Cardiac muscle cell (in vitro differentiated cells and primary cell): Measurements from ENCODE around the gene KCNC2. TPM values are rescaled to one million over a fixed set of nuclear protein-coding genes. Genes with fewer than 3 reads are reported as not detected.
"Not testable (repeated sequence)": the region's sequence is repeated elsewhere in the genome, so short reads cannot be mapped to it uniquely, and the experiment has no call there.

Source experiments
- DNase-seq, 2 donors: peaks; one replicate each; pipeline versions ENCODE4 v3.0.0 to v3.0.0-alpha.2; 2010 to 2017; ENCODE audit warnings: low read depth in 1 of 2, low spot score in 1 of 2
- H3K27ac ChIP-seq: fragments of 200-600 bp; sonication (generic); 2 replicates; pipeline ENCODE4 v1.5.1; 2016
- H3K27me3 ChIP-seq: fragments of 200-600 bp; sonication (generic); 2 replicates; pipeline ENCODE4 v1.6.0; 2016; ENCODE audit warnings: control low read depth
- H3K36me3 ChIP-seq: fragments of 200-600 bp; sonication (generic); 2 replicates; pipeline ENCODE4 v1.5.1; 2016; ENCODE audit warnings: control low read depth
- H3K4me1 ChIP-seq: fragments of 200-600 bp; sonication (generic); 2 replicates; pipeline ENCODE4 v1.8.1; 2017; ENCODE audit warnings: low read depth, mild to moderate bottlenecking, mixed run types
- H3K4me3 ChIP-seq: fragments of 200-600 bp; sonication (generic); 2 replicates; pipeline ENCODE4 v1.5.1; 2016; ENCODE audit warnings: mild to moderate bottlenecking
- H3K9me3 ChIP-seq: fragments of 200-600 bp; sonication (generic); 2 replicates; pipeline ENCODE4 v1.5.1; 2017; ENCODE audit warnings: low read depth, mild to moderate bottlenecking, control low read depth
- polyA plus RNA-seq: library from polyadenylated mRNA; unstranded; fragments of >200 nt; fragmentation: Nextera tagmentation; extraction: Ambion mirVana; gene quantifications from 2 replicates; pipeline ENCODE4 v1.2.1, GENCODE V29; 2016
- total RNA-seq: library from RNA; depleted of rRNA; stranded (reverse); fragments of >200 nt; gene quantifications from 2 replicates; pipeline ENCODE4 v1.2.3, GENCODE V29; 2016
- TF ChIP-seq, protein P1 (sequence below): IDR thresholded peaks from 2 replicates; pipeline ENCODE4 v1.5.1; 2012; ENCODE audit warnings: low read depth, mild to moderate bottlenecking, low read length

KCNC2 gene
- total and polyA plus RNA-seq, 2 experiments from 2014 or later: not detected

GRCh38 chr12:75196865-75197264 is 12.8 kb downstream of the KCNC2 start:
- Histone ChIP-seq H3K27ac (no peak overlapping the region), H3K36me3 (no peaks in the 10 kb centered on the region), H3K4me1 (no peaks in the 10 kb centered on the region), H3K9me3 (no peaks in the 10 kb centered on the region), H3K27me3 (no peaks in the 10 kb centered on the region), H3K4me3 (no peak overlapping the region)
- TF ChIP-seq, protein P1, sequence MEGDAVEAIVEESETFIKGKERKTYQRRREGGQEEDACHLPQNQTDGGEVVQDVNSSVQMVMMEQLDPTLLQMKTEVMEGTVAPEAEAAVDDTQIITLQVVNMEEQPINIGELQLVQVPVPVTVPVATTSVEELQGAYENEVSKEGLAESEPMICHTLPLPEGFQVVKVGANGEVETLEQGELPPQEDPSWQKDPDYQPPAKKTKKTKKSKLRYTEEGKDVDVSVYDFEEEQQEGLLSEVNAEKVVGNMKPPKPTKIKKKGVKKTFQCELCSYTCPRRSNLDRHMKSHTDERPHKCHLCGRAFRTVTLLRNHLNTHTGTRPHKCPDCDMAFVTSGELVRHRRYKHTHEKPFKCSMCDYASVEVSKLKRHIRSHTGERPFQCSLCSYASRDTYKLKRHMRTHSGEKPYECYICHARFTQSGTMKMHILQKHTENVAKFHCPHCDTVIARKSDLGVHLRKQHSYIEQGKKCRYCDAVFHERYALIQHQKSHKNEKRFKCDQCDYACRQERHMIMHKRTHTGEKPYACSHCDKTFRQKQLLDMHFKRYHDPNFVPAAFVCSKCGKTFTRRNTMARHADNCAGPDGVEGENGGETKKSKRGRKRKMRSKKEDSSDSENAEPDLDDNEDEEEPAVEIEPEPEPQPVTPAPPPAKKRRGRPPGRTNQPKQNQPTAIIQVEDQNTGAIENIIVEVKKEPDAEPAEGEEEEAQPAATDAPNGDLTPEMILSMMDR: no peak
- no peak for DNase-seq

GRCh38 chr12:75196408-75196807 is 13.2 kb downstream of the KCNC2 start:
- no peaks in the 10 kb centered on the region for H3K9me3 ChIP-seq
- no peaks in the 10 kb centered on the region for H3K27me3 ChIP-seq
- no peak overlapping the region for H3K4me3 ChIP-seq
- TF ChIP-seq, protein P1: no peak
- no peak for DNase-seq
- H3K36me3 ChIP-seq: no peaks in the 10 kb centered on the region
- H3K27ac ChIP-seq: no peak overlapping the region
- H3K4me1 ChIP-seq: no peaks in the 10 kb centered on the region

DNA sequence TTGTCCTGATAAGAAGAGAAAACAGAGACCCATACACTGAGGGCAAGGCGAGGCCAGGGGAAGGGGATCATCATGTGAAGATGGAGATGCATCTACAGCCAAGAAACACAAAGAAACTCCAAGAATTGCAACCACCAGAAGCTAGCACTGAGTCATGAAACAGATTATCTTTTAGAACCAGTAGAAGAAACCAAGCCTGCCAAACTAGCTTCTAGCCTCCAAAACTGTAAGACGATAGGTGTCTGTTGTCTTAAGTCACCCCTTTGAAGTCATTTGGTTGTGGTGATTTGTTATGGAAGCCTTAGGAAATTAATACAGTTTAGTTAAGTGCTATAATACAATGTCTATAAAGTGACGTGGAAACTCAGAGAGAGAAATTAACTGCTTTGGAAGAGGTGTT is 15.4 kb downstream of the KCNC2 start:
- Histone ChIP-seq H3K4me3 (no peak overlapping the region), H3K4me1 (no peaks in the 10 kb centered on the region), H3K27me3 (no peaks in the 10 kb centered on the region), H3K9me3 (no peaks in the 10 kb centered on the region), H3K36me3 (no peaks in the 10 kb centered on the region), H3K27ac (no peak overlapping the region)
- TF ChIP-seq, protein P1: no peak
- DNase-seq: no peak

DNA sequence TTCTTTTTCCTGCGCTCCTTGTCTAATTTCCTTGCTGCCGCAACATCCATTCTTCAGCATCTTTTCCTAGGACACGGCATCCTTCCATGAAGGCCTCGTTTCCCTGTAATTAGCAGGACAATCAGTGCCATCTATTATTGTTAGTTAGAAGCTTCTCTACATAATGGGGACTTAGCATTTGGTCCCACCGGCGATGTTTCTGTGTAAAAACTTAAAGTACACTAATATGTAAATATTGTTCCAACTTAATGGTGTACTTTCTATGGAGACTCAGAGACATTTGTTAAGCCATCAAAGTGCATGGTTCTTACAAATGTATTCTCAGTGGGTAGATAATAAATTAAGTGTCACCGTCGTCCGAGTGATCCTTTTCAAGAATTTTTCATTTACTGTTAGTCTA is 17.4 kb downstream of the KCNC2 start:
- Histone ChIP-seq H3K27ac (no peak overlapping the region), H3K36me3 (no peaks in the 10 kb centered on the region), H3K9me3 (no peaks in the 10 kb centered on the region), H3K4me3 (no peak overlapping the region), H3K4me1 (no peaks in the 10 kb centered on the region), H3K27me3 (no peaks in the 10 kb centered on the region)
- no peak for DNase-seq
- TF ChIP-seq, protein P1: no peak

DNA sequence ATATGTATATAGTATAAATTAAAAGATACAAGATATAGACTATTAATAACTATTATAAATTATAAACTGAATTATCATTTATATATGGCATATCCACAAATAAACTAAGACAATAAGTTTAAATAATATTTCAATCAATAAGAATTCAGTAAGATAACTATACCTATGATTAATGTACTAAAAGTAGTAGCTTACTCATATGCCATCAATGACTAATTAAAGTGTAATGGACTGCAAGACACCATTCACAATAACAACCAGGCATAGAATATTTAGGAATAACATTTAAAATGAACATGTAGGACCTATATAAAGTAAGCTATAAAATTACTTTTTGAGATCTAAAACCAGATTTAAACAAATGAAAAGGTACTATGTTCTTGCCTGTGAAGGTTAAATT is 18.8 kb downstream of the KCNC2 start:
- Histone ChIP-seq H3K4me1 (no peaks in the 10 kb centered on the region), H3K4me3 (no peak overlapping the region), H3K36me3 (no peaks in the 10 kb centered on the region), H3K9me3 (no peaks in the 10 kb centered on the region), H3K27ac (no peak overlapping the region), H3K27me3 (no peaks in the 10 kb centered on the region)
- no peak for DNase-seq
- TF ChIP-seq, protein P1: no peak

GRCh38 chr12:75185881-75186280 is 23.8 kb downstream of the KCNC2 start:
- not testable (repeated sequence) for DNase-seq, H3K4me3 ChIP-seq, H3K27me3 ChIP-seq, H3K36me3 ChIP-seq, H3K27ac ChIP-seq, H3K9me3 ChIP-seq, H3K4me1 ChIP-seq
